GM12864 (cell line): Measurements from ENCODE around the gene KDELR1.
"Not testable (repeated sequence)": the region's sequence is repeated elsewhere in the genome, so short reads cannot be mapped to it uniquely, and the experiment has no call there.

Experiments
- DNase-seq: peaks from one replicate; pipeline ENCODE4 v3.0.0-alpha.2; 2011; ENCODE audit warnings: low read depth
- H3K4me3 ChIP-seq: 2 replicates; pipeline ENCODE4 v1.5.1; 2011; ENCODE audit warnings: mild to moderate bottlenecking, low read depth, low read length, control low read depth
- TF ChIP-seq, protein P1 (sequence below): IDR thresholded peaks from 2 replicates; pipeline ENCODE4 v1.5.1; 2011; ENCODE audit warnings: low read depth, mild to moderate bottlenecking, moderate library complexity, low read length, control low read depth, inconsistent platforms; ENCODE audit errors: missing control alignments

KDELR1 gene

GRCh38 chr19:48394331-48395169, 3.2 kb upstream of the KDELR1 start:
- H3K4me3 ChIP-seq, result no peak overlapping the region
- TF ChIP-seq, protein P1, sequence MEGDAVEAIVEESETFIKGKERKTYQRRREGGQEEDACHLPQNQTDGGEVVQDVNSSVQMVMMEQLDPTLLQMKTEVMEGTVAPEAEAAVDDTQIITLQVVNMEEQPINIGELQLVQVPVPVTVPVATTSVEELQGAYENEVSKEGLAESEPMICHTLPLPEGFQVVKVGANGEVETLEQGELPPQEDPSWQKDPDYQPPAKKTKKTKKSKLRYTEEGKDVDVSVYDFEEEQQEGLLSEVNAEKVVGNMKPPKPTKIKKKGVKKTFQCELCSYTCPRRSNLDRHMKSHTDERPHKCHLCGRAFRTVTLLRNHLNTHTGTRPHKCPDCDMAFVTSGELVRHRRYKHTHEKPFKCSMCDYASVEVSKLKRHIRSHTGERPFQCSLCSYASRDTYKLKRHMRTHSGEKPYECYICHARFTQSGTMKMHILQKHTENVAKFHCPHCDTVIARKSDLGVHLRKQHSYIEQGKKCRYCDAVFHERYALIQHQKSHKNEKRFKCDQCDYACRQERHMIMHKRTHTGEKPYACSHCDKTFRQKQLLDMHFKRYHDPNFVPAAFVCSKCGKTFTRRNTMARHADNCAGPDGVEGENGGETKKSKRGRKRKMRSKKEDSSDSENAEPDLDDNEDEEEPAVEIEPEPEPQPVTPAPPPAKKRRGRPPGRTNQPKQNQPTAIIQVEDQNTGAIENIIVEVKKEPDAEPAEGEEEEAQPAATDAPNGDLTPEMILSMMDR, result no peak

GRCh38 chr19:48393559-48394330, 2.4 kb upstream of the KDELR1 start, which contains the start of gene GRIN2D:
Gene GRIN2D (plus strand): TSS chr19:48393668. CDS start chr19:48398393, 4,725 bp downstream.
- no peak for DNase-seq
- TF ChIP-seq, protein P1, result no peak
- no peak within 1 kb of the TSS for H3K4me3 ChIP-seq

More at GRCh38 chr19:48394331-48395169, 3.2 kb upstream of the KDELR1 start:
- DNase-seq, result no peak

GRCh38 chr19:48392860-48393558, 1.7 kb upstream of the KDELR1 start:
- DNase-seq, result no peak
- H3K4me3 ChIP-seq, result no peak overlapping the region
- TF ChIP-seq, protein P1, result no peak

DNA sequence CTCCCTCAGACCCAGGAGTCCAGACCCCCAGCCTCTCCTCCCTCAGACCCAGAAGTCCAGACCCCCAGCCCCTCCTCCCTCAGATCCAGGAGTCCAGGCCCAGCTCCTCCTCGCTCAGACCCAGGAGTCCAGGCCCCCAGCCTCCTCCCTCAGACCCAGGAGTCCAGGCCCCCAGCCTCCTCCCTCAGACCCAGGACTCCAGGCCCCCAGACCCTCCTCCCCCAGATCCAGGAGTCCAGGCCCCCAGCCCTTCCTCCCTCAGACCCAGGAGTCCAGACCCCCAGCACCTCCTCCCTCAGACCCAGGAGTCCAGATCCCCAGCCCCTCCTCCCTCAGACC, 624 bp upstream of the KDELR1 start:
- H3K4me3 ChIP-seq, DNase-seq: not testable (repeated sequence)

DNA sequence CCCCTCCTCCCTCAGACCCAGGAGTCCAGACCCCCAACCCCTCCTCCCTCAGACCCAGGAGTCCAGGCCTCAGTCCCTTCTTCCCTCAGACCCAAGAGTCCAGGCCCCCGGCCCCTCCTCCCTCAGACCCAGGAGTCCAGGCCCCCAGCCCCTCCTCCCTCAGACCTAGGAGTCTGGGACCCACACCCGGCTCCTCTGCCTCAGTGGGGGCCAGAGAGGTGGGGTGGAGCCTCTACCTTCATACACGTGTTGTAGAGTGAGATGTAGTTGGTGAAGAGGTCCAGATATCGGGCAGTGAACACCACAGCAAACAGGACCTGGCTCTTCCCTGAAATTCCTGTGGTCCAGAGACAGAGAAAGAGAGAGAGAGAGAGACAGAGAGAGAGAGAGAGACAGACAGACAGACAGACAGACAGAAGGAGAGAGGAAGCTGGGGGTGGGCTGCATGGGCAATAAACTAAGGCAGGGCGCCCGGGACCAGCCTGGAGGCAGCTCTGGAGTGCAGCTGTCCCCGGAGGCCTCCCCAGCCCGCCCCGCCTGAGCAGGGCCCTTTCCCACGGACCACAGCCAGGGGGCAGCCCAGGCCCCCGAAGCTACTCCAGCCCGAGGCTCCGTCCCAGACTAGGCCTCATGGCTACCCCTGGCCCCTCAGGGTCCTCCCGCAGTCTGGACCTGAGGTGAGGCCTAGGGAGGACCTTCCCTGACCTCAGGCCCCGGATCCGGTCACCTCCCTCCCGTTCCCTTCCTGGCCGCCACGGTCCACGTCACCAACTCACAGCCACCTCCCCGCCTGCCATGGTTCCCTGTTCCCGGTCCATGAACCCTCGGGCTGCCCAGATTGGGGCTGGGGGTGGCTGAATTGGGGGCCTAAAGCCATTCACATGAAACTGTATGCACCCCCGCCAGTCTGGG, 907 bp downstream of the KDELR1 start:
- H3K4me3 ChIP-seq, result peak overlapping the region; percentile 86
- DNase-seq, result no peak
- TF ChIP-seq, protein P1, result peak; percentile 56

DNA sequence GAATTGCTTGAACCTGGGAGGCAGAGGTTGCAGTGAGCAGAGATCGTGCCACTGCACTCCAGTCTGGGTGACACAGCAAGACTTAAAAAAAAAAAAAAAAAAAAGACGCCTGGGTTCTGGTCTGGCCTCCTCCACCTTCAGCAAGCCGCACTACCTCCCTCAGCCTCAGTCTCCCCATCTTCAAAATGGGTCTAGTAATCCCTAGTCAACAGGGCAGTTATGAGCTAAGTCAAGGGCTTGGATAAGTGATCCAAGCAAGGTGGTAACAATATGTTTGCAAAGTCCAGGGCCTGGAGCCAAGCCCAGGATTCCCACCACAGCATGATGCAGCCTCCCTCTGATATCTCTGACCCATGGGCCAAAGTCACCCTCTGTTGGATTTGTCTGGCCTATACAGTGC, 4.4 kb downstream of the KDELR1 start:
- TF ChIP-seq, protein P1, result no peak
- no peak overlapping the region for H3K4me3 ChIP-seq
- no peak for DNase-seq
